Measurements from ENCODE around the gene NEK2.
"Not testable (repeated sequence)": the region's sequence is repeated elsewhere in the genome, so short reads cannot be mapped to it uniquely, and the experiment has no call there.

The NEK2 gene

DNA sequence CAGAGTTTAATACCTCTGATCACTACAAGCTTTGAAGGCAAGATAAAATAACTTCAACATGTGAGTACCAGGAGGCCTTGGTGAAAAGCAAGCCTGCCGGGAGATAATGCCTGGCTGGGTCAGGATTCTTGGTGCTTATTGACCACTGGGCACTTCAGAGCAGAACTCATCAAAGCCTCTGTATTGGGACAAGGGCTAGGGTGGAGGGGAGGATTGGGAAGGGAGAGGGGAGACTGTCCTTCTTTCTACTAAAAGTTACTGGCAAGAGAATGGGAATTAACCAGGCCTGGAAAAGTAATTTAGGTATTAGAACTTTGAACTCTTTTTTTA is 35.2 kb downstream of the NEK2 start:
- TF ChIP-seq, protein P1, sequence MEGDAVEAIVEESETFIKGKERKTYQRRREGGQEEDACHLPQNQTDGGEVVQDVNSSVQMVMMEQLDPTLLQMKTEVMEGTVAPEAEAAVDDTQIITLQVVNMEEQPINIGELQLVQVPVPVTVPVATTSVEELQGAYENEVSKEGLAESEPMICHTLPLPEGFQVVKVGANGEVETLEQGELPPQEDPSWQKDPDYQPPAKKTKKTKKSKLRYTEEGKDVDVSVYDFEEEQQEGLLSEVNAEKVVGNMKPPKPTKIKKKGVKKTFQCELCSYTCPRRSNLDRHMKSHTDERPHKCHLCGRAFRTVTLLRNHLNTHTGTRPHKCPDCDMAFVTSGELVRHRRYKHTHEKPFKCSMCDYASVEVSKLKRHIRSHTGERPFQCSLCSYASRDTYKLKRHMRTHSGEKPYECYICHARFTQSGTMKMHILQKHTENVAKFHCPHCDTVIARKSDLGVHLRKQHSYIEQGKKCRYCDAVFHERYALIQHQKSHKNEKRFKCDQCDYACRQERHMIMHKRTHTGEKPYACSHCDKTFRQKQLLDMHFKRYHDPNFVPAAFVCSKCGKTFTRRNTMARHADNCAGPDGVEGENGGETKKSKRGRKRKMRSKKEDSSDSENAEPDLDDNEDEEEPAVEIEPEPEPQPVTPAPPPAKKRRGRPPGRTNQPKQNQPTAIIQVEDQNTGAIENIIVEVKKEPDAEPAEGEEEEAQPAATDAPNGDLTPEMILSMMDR (conservative IDR thresholded peaks at IDR 0.05): no peak
- TF ChIP-seq ZFX (IDR thresholded peaks at IDR 0.05): no peak
- H3K27ac ChIP-seq: no peak overlapping the region

DNA sequence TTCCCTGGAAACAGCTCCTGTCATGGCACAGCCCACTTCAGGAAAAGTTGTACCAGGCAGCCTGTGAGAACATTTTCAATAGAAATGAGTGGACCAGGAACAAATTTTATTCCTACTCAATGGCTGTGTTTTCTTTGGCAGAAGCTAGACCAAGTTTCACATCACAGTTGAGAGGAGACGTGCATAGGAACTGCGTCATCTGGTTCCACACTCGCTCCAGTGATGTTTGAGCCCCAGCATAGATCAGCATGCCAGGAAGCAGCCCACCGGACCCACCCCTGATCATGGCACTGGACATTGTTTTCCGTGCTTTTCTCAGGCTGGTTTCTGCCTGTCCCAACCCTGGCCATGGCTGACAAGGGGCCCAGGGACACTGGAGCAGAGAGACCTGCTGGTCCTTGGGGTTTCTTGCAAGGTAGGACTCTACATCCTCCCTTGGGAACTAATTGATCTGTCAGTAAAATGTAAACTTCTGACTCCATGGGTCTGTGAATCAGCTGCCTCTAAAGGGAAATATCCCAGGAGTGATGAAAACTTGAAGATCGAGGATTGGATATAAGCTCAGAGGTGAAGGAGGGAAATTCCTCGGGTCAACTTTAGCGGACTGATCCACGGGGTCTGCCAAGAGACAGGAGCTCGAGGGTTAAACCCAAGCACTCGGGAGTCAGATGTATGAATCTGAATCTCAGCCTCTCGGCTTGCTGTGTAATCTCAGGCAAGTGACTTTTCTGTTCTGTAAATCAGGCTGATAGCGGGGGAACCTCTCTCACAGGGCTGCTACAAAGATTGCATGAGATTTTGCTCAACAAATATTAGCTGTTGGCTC is 35.7 kb downstream of the NEK2 start:
- TF ChIP-seq, protein P1 (conservative IDR thresholded peaks at IDR 0.05): no peak
- TF ChIP-seq ZFX (IDR thresholded peaks at IDR 0.05): no peak
- no peak overlapping the region for H3K27ac ChIP-seq

DNA sequence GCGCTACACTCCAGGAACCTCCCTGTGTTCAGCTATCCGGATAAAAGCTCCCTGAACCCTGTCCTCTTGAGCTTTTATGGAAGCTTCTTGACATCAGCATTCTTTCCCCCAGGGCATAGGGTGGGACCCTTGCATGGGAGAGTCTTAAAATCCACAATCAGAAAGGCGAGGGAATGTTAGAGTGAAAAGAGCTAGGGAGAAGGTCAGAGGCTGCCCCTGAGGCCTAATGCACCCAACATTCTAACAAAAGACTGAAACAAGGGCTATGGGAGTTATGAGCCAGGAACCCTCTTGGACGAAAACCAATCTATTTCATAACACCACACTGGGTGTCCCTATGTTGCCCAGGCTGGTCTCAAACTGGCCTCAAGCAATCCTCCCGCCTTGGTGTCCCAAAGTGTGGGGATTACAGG is 36.7 kb downstream of the NEK2 start:
- no peak overlapping the region for H3K27ac ChIP-seq
- TF ChIP-seq ZFX (IDR thresholded peaks at IDR 0.05): no peak
- TF ChIP-seq, protein P1 (conservative IDR thresholded peaks at IDR 0.05): no peak

DNA sequence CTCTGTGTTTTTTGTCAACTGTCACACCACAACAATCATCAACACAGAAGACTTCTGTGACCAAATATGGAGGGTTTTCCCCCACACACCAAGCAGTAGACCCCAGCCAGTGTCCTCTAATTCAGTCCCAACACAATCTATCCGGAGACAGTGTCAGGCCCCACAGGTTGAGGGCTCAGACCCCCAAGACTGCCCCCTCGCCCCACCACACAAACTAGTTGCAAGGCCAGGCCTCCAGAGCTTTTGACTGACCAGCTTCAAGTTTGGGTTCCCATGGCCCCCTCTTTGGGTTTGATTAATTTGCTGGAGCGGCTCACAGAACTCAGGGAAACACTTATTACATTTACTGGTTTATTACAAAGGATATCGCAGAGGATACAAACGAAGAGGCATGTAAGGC is 37.2 kb downstream of the NEK2 start:
- no peak overlapping the region for H3K27ac ChIP-seq
- TF ChIP-seq, protein P1 (conservative IDR thresholded peaks at IDR 0.05): no peak
- TF ChIP-seq ZFX (IDR thresholded peaks at IDR 0.05): no peak

DNA sequence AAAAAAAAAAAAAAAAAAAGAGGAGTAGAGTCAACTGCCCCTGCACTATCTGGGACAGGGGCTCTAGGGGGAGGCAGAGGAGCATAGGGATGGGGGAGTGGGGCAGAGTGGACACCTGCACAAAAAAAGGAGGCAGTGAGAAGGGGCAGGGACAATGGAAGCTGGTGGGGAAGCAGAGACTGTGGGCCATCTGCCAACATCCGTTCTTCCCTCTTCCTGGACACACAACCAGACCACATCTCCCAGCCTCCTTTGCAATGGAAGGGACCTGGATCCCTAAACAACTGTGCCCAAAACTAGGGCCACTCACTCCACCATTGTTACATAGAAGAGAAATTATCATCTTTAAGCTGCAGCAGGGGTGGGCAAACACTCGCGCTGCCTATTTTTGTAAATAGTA is 38.4 kb downstream of the NEK2 start:
- H3K27ac ChIP-seq: no peak overlapping the region

DNA sequence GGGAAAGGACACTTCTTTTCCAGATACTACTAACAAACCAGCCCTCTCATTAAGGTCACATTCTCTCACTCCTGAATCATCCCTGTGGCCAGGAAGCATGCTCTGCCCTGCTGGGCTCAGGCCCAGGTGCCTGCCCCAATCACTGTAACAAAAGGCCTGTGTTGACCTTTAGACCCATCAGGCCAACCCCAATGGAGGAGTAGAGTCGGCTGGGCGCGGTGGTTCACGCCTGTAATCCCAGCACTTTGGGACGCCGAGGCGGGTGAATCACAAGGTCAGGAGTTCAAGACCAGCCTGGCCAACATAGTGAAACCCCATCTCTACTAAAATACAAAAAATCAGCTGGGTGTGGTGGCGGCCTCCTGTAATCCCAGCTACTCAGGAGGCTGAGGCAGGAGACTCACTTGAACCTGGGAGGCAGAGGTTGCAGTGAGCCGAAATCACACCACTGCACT is 38.8 kb downstream of the NEK2 start:
- not testable (repeated sequence) for H3K27ac ChIP-seq

More for the DNA sequence above, 38.4 kb downstream of the NEK2 start:
- TF ChIP-seq, protein P1 (conservative IDR thresholded peaks at IDR 0.05): no peak
- no peak for TF ChIP-seq ZFX (IDR thresholded peaks at IDR 0.05)

DNA sequence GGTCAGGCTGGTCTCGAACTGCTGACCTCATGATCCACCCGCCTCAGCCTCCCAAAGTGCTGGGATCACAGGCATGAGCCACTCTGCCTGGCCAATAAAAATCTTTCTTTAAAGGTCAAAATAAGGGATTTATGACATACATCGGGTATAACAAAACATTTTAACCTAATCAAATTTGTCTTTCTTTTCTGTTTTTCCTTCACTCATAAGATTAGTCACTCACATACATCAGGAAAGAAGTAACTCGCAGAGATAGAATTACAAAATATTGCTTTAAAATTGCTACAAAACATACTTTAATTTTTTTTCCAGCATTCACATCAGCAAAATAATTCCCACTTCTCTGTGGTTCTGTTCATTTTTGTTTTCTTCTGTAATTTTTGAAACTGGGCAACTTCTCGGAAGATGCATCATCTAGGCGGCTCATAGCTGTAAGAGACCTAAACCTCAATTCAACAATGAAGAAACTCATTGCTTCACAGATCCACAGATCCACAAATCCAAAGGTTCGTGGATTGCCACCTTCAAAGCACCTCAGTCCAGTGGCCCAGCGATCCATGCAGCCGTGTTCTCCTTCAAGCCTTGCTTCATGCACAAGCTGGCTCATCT is 39.7 kb downstream of the NEK2 start:
- TF ChIP-seq ZFX (IDR thresholded peaks at IDR 0.05): no peak
- TF ChIP-seq, protein P1 (conservative IDR thresholded peaks at IDR 0.05): no peak
- no peak overlapping the region for H3K27ac ChIP-seq
